Activated naive CD4-positive, alpha-beta T cell treated with anti-CD3 and anti-CD28 coated beads, Interleukin-2, amount 50 U/mL, for 16 hours (primary cell): Measurements from ENCODE around the gene DENND6B.

Experiments used
- DNase-seq: peaks from one replicate; pipeline ENCODE4 v3.0.0-alpha.2; 2020

Gene DENND6B

DNA sequence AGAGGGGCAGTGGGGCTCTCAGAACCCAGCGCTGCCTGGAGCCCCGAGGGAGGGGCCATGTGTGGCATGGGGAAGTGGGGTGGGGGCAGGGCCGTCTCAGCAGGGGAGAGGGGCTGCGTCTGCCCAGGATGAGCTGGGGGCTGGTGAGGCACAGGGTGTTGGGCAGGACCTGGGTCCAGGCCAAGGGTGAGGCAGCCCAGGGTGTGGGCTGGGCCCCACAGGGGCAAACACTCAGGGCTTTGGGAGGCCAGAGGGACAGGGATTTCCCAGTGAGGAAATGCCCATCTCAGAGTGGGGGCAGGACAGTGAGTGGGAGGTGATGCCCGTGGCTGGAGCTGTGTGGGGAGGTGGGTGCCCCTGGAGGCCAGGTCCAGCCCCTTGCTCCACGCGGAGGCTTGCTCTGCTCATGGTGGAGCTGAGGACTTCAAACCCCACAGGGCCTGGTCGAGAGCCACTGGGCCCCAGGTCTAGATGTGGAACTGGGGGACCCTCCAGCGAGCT, 24.7 kb downstream of the DENND6B start:
- DNase-seq, result no peak

DNA sequence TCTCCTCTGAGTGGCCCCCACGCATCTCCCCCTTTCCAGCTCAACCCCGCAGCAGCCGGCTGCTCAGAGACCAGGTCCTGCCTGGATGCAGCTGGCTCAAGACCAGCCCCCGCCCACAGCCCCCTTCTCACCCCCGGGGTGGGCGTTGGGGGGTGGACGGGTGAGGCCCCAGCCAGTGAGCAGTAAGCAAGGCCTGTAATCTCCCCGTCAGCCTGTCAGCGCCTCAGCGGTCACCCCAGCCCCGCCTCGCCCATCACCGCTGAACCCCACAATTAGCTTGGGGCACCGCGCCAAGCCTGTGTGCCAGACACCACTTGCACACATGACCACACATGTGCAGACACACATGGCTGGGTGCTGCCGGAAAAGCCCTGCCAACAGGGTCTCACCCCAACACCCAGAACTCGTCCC, 25.2 kb downstream of the DENND6B start:
- no peak for DNase-seq

DNA sequence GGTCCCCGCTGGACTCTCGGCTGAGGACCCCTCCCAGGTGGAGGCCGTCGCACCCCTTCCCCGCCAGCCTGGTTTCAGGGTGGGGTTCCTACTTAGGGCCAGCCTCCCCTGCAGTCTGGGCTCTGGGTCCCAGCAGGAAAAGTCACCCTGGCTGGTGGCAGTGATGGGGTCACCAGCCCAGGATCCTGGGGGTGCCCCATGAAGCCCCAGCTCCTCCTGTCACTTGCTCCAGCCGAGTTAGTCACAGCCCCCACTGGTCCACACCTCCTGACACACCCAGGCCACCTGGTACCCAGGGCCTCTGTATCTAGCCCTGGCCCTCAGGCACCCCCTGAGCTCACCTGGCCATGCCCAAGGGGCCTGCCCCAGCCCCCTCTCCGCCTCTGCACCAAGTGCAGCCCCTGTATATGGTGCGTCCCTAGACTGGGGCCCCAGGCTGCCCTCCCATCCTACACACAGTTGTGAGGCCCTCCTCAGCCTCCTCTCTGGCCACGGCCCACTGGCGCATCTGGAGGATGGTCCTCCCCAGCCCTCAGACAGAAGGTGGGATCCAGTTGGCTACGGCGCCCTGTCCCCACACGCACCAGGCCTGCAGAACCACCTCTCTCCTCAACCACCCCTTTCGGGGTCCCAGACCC, 26.1 kb downstream of the DENND6B start:
- DNase-seq, result no peak

DNA sequence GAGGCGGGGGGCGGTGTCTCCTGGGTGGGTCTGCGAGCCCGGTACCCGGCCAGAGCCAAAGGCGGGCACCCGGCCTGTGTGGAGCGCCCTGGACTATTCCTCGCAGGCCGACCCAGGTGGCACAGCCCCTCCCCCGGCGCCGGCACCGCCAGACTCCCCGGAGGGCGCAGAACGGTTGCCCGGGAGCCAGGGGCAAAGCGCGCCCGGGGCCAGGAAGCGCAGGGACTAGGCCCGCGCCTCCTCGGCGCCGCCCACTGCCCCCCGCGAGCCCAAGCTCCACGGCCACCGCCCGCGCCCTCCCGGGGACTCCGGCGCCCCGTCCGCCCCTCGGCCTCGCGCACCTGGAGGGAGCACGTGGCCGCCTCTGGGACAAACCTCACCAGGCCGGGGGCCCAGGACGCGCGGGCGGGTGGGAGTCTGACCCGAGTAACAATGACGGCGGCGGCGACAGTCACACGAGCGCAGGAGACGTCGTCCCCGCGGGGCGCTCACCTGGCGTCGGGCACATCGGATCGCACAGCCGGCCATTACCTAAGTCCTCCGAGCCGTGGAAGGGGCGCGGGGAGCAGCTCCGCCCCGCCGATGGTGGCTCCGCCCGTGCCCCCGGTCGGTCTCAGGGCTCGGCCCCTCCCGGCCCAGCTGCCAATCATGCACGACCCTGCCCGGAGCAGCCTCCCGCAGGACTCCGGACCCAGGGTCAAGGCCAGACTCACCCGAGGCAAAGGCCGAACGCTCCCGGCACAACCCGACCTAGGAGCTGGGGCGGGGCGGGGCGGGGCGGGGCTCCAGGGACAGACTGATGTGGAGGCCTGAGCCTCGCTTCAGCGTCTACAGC, 26.8 kb downstream of the DENND6B start:
- no peak for DNase-seq

DNA sequence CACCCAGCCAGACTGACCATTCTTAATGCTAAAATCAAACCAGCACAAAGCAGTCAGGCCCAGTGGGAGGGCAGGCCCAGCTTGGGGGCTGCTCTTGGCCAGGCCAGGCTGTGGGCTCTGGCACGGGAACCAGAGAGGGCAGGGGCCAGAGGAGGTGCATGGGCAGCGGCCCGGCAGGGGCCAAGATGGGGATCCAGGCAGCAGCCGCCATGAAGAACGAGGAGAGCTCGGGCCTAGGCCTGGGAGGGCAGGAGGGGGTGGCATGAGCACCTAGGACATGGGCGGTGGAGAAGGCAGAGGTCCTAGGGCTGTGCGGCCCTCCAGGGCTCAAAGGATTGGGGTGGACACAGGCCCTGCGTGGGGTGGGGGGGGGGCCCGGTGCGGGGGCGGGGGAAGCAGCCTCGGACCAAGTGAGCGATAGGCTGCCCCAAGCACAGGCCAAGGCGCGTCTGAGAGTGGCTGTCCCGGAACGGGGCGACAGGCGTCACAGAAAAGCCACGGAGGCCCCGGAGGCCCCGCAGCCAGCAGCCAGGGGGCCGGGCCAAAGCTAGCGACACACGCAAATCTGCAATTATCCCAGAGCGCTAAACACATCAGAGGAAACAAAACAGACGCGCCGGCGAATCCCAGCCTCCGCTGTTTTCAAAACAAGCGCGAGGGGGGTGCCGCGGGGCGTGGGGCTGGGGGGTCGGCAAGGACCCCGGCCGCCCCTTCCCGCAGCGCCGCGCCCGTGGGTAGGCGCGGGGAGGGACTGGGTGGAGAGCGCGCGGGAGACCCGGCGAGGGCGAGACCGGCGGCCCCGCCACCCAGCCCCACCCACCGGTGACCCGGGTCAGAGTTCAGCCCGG, 27.7 kb downstream of the DENND6B start:
- no peak for DNase-seq

DNA sequence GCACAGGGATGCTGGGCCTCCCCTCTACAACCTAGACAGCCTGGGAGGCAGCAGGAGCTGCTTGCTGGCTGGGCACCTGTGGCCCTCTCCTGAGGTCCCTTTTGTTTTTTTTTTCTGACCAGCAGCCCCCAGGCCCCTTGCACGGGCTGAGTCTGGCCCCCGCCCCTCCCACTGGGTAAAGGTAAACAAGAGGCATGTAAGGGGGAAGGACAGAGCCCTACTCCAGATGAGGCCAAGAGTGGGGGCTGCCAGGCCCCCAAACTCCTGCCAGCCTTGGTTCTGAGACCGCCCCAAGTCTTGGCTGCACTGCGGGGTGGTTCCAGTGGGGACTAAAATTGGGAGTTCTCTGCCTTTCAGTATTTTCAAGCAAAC, 28.6 kb downstream of the DENND6B start:
- no peak for DNase-seq

DNA sequence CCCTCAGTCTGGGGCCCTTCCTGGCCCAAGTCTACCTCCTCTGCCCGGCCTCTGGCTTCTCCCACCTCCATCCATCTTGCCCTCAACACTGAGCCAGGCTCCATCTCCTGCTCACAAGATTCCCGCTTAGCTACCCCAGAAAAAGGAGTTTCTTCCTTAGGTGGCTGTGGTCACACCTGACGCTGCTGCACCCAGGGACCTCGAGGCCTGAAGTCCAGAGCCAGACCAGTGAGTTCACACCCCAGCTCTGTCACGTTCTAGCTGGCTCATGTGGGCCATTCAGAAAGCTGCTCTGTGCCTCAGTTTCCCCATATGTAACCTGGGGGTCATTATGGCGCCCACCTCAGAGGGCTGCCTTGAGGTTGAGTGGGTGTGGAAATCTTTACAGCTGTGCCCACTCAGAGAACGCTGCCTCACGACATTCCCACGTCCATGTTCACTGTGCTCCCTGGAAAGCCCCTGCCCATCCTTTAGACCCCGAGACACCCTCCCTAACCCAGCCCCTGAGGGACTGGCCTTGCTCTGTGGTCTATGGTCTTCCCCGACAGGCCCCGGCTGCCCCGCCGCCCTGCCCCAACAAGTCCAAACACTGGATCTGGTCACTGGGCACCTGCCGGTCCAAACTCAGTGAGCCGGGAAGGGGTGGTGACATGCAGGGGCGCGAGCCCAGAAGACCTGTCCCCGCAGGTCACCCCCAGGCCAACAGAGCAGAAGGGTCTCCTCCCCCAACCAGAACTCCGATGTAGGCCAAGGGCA, 29.1 kb downstream of the DENND6B start:
- no peak for DNase-seq

DNA sequence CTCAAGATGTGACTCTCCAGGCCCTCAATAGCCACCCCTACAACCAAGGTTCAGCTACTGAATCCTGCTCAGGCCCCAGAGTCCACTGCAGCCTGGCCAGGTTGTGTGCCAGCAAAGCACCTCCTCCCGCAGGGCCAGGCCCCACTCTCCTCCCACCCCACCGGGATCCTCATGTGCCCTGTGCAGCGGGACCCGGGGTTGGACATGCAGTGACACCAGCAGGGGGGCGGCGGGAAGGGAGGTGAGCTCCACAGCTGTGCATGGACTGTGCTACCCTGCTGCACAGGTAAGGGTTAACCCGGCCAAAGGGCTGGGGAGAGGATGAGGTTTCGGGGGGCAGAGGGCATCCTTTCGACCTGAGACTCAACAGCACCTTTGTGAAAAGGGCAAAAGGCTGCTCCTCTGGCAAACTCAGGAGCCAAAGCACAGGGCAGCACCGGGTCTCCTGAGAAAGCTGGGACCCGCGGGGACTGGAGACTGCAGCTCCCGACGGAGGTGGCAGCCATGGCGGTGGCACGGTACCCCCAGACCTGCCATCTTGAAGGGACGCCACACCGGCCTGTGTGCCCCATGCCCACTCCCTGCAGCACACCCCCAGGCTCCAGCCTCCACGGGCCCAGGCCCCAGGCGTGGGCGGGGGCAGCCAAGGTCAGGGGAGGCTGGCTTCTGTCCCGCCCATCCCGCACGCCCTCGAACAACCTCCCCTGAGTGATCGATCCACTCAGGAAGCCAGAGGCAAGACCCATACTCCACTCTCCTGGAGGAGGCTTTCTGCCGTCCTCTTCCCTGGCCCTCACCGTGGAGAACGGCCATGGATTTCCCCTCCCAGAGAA, 29.9 kb downstream of the DENND6B start:
- DNase-seq, result no peak

DNA sequence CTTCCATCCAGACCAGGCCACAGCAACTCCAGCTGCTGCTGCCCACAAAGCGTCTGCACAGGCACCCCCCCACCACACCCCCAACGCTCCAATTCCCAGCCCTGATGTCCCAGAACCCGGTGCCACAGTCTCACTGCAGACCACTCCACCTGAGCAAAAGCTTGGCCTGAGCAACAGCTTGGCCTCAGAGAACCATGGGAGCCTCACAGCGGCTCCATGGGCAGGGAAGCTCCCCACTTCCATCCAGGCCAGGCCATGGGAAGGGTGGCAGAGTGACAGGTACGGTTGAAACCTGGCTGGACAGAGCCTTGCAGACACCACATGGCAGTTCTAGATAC, 32.5 kb downstream of the DENND6B start:
- DNase-seq, result no peak

DNA sequence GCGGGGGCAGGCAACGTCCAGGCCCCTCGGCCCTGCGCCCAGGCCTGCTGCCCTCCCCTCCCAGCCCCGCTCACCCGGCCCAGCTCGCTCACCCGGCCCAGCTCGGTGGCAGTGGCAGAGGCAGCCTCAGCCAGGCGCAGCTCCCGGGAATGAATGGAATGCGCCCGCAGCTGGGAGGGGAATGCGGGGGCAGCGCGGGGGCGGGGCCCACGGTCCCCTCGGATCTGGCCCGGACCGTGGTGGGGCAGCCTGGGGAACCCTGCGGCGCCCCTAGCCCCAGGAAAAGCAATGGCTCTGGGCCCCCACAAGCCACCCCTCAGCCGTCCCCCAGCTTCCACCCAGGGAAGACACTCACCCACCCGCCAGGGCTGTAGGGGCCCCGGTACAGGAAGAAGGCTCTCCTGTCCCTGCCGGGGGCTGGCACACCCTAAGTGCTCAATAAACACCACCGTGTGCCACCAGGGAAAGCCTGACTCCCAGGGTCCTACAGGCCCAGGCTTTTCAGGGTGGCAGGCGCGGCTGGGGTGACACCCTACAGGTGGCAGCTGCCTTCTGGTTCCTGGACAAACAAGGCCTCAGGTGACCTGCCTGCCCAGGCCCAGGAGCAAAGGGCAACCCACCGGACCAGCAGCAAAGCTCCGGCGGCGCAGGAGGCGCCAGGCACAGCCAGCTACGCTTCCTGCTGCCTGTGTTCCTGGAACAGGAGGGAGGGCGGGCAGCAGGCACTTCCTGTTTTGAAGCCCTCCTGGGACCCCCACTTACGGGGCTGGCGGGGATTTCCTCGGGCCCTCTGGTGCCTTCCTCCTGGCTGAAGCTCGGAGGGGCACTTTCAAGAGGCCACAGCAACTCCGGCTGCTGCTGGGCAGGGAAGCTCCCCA, 33.1 kb downstream of the DENND6B start:
- no peak for DNase-seq

DNA sequence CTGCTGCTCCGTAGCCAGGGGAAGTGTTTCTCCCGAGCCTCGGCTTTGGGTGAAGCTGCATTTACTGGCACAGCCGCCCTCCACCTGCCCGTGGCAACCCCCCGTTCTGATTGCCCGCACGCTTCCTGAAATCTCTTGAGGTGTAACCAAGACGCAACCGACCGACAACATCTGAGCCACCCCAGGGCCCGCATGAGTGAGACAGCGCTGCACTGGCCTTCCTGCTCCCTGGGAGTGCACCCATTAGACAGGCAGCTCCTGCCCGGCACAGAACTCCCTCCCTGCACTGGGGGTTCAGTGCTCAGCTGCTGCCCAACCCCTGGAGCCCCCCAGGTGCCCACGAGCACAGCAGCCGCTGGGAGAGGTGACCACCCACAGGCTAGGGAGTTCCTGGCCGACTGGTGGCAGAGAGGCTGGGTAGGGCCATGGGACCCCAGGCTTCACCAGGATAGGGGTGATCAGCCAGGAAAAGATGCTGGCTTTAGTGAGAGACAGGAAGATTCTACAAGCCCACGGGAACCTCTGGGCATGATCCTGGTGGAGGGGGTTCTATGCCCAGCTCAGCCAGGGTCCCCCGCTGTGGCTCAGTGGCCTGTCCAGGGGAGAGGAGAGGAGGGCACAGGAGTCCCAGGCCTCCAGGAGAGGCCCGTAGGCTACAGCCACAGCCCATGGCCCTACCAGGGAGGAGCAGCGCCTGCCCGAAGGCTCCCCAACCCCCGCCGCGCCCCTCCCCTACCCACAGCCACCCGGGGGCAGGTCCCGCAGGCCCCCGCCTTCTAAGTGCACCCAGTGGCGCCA, 34.0 kb downstream of the DENND6B start:
- no peak for DNase-seq

DNA sequence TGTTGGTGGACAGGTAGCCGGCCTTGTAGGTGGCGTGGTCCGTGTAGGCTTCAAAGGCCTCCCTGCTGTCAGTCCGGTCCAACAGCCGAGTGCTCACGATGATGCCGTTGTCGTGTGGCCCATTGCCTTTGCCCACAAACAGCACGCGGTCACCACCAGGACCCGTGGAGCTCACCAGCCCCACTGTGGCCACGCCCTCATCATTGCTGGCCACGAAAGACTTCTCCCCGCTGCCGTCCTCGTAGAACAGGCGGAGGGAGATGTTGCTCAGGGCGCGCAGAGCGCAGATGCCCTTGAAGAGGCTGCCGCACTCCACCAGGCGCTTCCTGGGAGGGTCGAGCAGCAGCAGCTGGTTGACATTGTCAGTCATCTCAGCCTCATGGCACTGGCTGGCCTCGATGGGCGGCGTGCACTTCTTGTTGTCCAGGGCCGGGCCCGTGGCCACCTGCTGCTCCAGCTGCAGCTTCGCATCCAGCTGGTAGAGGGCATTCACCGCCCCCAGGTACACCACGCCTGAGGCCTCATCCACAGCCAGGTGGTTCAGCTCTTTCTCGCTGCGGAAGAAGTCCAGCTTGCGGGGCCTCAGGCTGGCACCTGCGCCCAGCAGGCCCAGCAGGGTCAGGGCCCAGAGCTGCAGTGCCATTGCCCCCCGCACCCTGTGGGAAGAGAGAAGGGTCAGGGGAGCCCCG, 36.7 kb downstream of the DENND6B start:
- no peak for DNase-seq

DNA sequence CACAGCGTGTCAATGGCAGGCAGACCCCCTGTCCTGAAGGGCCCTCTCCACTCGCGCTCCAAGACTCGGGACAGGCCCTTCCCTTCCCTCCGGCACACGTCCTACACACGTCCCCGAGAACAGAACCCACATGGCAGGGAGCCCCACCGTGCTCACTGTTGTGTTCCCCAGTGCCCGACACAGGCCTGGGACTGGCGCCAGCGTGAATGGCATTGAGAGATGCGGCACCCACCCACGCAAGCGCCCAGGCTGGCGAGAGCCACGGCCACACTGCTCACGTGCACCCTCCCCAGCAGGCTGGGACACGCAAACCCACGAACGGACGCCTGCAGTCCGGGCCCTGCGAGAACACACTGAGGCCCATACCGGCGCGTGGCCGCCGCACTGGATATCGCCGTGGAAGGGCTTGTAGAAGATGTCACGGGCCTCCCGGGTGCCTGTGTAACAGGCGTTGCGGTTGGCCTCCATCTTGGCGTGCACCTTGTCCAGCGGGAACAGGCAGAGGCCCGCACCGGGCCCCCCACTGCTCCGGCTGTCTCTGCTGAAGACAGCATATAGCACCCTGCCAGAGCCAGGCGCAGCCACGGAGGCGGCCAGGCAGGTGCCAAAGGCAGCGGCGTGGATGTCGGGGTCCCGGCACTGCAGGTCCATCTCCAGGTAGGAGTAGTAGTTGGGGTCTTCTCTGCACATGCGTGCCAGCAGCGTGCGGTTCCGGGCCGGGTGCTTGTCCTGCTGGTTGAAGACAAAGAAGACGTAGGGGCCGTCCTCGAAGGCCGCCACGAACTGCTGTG, 37.5 kb downstream of the DENND6B start:
- DNase-seq, result no peak

DNA sequence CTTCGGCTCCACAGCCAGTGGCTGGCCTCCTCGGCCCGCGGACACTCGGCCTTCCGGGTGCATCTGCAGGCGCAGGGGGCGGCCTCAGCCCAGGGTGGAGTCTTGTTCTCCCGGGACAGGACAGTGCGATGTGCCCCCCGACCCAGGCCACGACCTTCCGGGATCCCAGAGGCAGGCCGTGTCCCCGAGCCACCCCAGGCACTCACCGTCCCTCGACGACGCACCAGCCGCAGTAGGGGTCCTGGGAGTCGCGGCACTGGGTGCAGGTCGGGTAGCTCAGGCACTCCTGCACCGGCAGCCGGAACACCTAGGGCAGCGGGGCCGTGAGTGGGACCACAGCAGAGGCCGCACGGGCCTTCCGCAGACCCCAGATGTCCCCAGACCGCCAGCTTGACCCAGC, 39.1 kb downstream of the DENND6B start:
- no peak for DNase-seq

DNA sequence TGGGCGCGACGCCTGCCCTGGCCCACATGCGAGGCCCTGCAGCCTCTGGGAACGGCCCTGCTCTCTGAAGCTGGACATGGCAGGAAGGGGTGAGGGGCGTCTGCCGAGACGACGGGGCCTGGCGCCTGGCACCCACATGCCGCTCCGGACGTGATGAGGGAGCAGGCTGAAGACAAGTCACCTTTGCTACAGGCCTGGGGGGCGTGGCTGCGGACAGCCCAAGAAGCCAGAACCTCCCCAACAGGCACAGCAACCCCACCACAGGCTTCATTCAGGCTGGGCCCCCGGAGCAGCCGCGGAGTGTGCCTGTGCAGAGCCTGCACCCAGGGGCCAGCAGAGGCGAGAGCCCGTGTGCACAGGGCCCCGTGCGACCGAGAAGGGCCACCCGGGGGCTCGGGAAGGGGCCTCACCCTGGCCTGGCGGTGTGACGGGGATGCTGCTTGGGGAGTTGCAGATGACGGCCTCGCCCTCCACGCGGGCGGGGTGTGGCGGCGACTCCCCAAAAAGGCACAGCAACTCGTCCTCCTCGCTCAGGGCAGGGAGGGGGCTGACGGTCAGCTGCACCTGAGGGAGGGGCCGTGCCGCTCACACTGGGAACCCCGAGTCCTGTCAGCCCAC, 40.0 kb downstream of the DENND6B start:
- no peak for DNase-seq

DNA sequence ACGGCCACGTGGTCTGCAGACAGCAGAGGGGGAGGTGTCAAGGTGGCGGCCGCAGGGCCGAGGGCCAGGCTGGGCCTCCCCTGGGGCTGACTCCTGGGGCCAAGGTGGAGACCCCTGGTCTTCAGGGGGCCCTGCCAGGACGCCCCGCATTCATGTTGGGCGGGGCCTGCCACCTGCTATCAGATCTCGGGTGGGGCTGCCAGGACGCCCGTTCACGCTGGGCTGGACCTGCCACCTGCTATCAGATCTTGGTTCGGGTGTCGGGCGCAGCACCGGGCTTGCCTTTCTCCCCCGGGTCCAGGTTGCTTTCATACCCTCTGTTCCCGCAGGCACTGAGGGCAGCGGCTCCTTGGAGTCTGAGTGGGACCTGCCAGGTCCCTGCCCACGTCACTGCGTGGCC, 40.5 kb downstream of the DENND6B start:
- no peak for DNase-seq

DNA sequence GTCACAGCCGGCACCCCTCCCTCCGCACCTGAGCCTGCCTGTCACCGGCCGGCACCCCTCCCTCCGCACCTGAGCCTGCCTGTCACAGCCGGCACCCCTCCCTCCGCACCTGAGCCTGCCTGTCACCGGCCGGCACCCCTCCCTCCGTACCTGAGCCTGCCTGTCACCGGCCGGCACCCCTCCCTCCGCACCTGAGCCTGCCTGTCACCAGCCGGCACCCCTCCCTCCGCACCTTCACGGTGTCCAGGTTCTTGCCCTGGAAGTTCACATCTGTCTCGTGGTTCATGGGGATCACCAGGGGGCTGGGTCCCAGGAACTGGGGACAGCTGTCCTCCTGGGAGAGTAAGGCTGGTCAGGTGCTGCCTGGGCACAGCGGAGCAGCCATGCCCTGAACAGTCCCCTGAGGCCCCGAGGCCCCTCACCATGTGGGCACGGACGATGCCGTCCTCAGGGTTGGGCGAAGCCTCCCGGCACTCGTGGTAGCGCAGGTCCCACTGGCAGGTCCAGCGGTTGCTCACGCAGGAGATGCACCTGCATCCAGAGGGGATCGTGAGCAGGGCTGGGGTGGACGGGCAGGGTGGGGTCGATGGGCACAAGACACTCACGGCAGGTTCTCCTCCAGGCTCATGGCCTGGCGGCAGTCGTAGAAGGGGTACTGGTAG, 41.1 kb downstream of the DENND6B start:
- DNase-seq, result no peak

DNA sequence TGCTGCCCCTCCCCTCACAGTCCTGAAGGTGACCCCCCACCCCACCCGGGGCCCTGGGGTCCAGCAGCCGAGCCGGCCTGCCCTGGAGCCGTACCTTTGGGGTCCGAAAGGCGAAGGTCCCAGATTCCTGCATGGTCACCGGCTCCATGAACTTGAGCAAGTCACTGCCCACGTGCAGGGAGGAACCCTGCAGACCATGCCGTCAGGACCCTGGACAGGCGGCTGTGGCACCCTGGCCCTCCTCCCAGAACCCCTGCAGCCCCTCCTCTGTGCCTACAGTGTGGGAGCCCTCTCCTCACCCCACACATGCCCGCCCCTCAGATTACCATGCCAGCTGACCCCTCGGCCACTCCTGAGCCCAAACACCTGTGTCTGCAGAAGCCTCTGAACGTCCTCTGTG, 42.3 kb downstream of the DENND6B start:
- no peak for DNase-seq
